Measurements from ENCODE around the gene PTP4A1.

- TF ChIP-seq SIN3A (IDR thresholded peaks at IDR 0.05; ENCODE audit: borderline replicate concordance, insufficient read depth, low read length) (no peak), POLR2AphosphoS5 (IDR thresholded peaks at IDR 0.05; ENCODE audit: low read depth, low read length) (no peak), REST (IDR thresholded peaks at IDR 0.05; ENCODE audit: insufficient read depth in 1 of 2, low read depth in 2 of 2, low read length in 2 of 2) (no peak), TAF1 (IDR thresholded peaks at IDR 0.05; ENCODE audit: borderline replicate concordance, insufficient read depth, low read length) (no peak)
Observed at GRCh38 chr6:63600136-63600535, 27.9 kb downstream of the PTP4A1 start.
